ENCODE measurements around the gene TRAPPC11. TPM values are rescaled to one million over a fixed set of nuclear protein-coding genes. Genes with fewer than 3 reads are reported as not detected.

The TRAPPC11 gene
- polyA plus RNA-seq, 1 of the 3 experiments (the other 2 are of a cell fraction) = 18.8 TPM

- no peaks in the 10 kb centered on the region for H3K27me3 ChIP-seq (ENCODE audit: insufficient read depth)
- peaks cover 0 to 7% of the 10 kb centered on the region in 2 experiments; a peak in 2 of 4 replicates for H3K4me1 ChIP-seq (ENCODE audit: control insufficient read depth in 1 of 2, insufficient read depth in 2 of 2, low read depth in 1 of 2, low read length in 1 of 2)
- no peaks in the 10 kb centered on the region for H3F3A ChIP-seq (replicated peaks; ENCODE audit: insufficient read depth)
- peak overlapping the region; percentile 95; the same call in 1 of the 2 replicates for H3K9ac ChIP-seq
- no peak overlapping the region for H3K27ac ChIP-seq (ENCODE audit: low read depth in 2 of 2, low read length in 1 of 2)
- TF ChIP-seq NFIC (IDR thresholded peaks at IDR 0.05; ENCODE audit: borderline replicate concordance) = no peak
- H3K36me3 ChIP-seq (replicated peaks in 1 of 2; ENCODE audit: control insufficient read depth in 1 of 2, insufficient read depth in 2 of 2, low read length in 1 of 2) = peaks cover 17 to 21% of the 10 kb centered on the region in 2 experiments
- H3K79me2 ChIP-seq (ENCODE audit: insufficient read depth) = peaks cover 51% of the 10 kb centered on the region
- H4K20me1 ChIP-seq (ENCODE audit: insufficient read depth) = peaks cover 4% of the 10 kb centered on the region; the same call in 1 of the 2 replicates
- ChIA-PET POLR2A (no interaction called here), CTCF (no interaction called here)
- H2AFZ ChIP-seq (ENCODE audit: low read depth) = 0 out of 2 replicates have a peak overlapping the region, but pooled peaks have one; percentile 91
- DNase-seq = no peak
- no peaks in the 10 kb centered on the region for H3K9me2 ChIP-seq
- peak overlapping the region; percentile 75 to 88 for H3K4me3 ChIP-seq (ENCODE audit: low read depth in 2 of 2, low read length in 1 of 2)
- peak overlapping the region; percentile 96 for H3K4me2 ChIP-seq
- H3K9me3 ChIP-seq = no peaks in the 10 kb centered on the region
- 91% methylated on average over 3 of the region's 3 CpGs for WGBS (ENCODE audit: low lambda C conversion rate)
Measured at GRCh38 chr4:183657564-183657963, 1.5 kb upstream of the TRAPPC11 start.

DNA sequence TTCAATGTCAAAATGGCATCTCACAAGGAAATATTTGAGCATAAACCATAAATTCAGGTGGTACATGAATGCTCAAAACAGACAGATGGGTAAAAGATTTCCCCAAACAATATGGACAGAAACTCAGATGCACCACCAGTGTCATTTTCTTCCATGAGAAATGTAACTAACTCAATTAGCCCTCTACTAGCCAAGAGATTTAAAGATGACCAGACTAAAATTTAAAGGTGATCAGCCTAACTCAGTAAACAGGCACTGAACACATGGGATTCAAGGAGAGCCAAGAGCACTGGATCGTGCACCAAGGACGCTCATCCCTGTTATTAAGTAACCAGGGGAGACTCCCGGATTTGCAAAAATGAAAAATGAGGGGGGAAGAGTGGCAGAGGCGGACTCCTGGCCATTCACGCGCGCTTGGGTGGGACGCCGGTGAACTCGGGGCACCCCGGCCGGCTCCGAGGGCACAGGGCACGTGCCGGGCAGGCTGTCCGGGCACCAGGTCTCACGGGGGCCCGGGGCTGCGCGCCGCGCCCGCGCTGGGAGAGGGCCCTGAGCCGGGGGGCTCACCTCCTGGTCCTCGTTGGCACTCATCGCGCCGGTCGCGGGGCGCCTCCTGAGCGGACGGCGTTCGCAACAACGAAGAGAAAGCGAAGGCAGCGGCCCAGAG lies 598 bp upstream of the TRAPPC11 start:
- Histone ChIP-seq H3K79me2 (ENCODE audit: insufficient read depth) (peaks cover 60% of the 10 kb centered on the region), H4K20me1 (ENCODE audit: insufficient read depth) (peaks cover 4% of the 10 kb centered on the region; the same call in 1 of the 2 replicates), H3K4me3 (ENCODE audit: low read depth in 2 of 2, low read length in 1 of 2) (peak overlapping the region; percentile 75 to 88), H3K36me3 (replicated peaks in 1 of 2; ENCODE audit: control insufficient read depth in 1 of 2, insufficient read depth in 2 of 2, low read length in 1 of 2) (peaks cover 10 to 18% of the 10 kb centered on the region in 2 experiments), H3F3A (replicated peaks; ENCODE audit: insufficient read depth) (no peaks in the 10 kb centered on the region), H2AFZ (ENCODE audit: low read depth) (peak overlapping the region; percentile 91), H3K27me3 (ENCODE audit: insufficient read depth) (no peaks in the 10 kb centered on the region), H3K27ac (ENCODE audit: low read depth in 2 of 2, low read length in 1 of 2) (peak overlapping the region; percentile 55 to 78; a peak in 3 of 4 replicates), H3K9me3 (no peaks in the 10 kb centered on the region), H3K9ac (peak overlapping the region; percentile 95), H3K9me2 (no peaks in the 10 kb centered on the region), H3K4me1 (ENCODE audit: control insufficient read depth in 1 of 2, insufficient read depth in 2 of 2, low read depth in 1 of 2, low read length in 1 of 2) (peaks cover 0 to 7% of the 10 kb centered on the region in 2 experiments; a peak in 2 of 4 replicates), H3K4me2 (peak overlapping the region; percentile 96)
- POLR2A ChIA-PET = interaction anchor here (1.1 kb wide), 1 partner anchor 9 kb away, joined by 4 read pairs; no protein-coding TSS in a partner anchor
- peak; percentile 83 for DNase-seq
- 0% methylated on average over 10 of the region's 39 CpGs for WGBS (ENCODE audit: low lambda C conversion rate)
- TF ChIP-seq, protein P1, sequence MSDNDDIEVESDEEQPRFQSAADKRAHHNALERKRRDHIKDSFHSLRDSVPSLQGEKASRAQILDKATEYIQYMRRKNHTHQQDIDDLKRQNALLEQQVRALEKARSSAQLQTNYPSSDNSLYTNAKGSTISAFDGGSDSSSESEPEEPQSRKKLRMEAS (IDR thresholded peaks at IDR 0.05; ENCODE audit: low read depth) = no peak
- TF ChIP-seq MXI1 (IDR thresholded peaks at IDR 0.05; ENCODE audit: low read depth, low read length) = peak; percentile 74
- TF ChIP-seq IRF3 (IDR thresholded peaks at IDR 0.05; ENCODE audit: low read depth, low read length) = no peak
- no peak for TF ChIP-seq RXRA (IDR thresholded peaks at IDR 0.05; ENCODE audit: borderline replicate concordance, low read depth)
- TF ChIP-seq USF2 (IDR thresholded peaks at IDR 0.05; ENCODE audit: borderline replicate concordance, low read depth, low read length) = no peak
- TF ChIP-seq CHD2 (IDR thresholded peaks at IDR 0.05; ENCODE audit: low read length, partially characterized antibody) = no peak
- no peak for TF ChIP-seq POLR2AphosphoS5 (IDR thresholded peaks at IDR 0.05; ENCODE audit: low read depth, low read length)
- CTCF ChIA-PET = no interaction called here
